ENCODE results near the gene VILL. TPM values are rescaled to one million over a fixed set of nuclear protein-coding genes. Genes with fewer than 3 reads are reported as not detected.

The VILL gene
- total RNA-seq, 1 experiment from 2014 or later, result 2.9 TPM

- Histone ChIP-seq H3K27me3 (replicated peaks; ENCODE audit: insufficient read depth, low read depth, low read length, poor library complexity) (no peaks in the 10 kb centered on the region), H3K27ac (ENCODE audit: low read depth, low read length, poor library complexity, severe bottlenecking) (no peak overlapping the region), H3K9me3 (ENCODE audit: low read depth, low read length, poor library complexity, severe bottlenecking) (no peaks in the 10 kb centered on the region), H3K4me1 (ENCODE audit: insufficient read depth, low read length, poor library complexity, severe bottlenecking) (peaks cover 38% of the 10 kb centered on the region), H3K4me3 (ENCODE audit: low read depth, low read length, poor library complexity, severe bottlenecking) (no peak overlapping the region), H3K36me3 (ENCODE audit: insufficient read depth, low read length, poor library complexity, severe bottlenecking) (no peaks in the 10 kb centered on the region)
- intact Hi-C loops (cut with micrococcal nuclease; ENCODE audit: unreplicated experiment), result no loop called here
- TF ChIP-seq CTCF (conservative IDR thresholded peaks at IDR 0.05; ENCODE audit: low read depth, low read length) (no peak), EZH2 (IDR thresholded peaks at IDR 0.05; ENCODE audit: borderline replicate concordance, low read depth, low read length, poor library complexity, severe bottlenecking) (no peak)
- BruUV-seq (replicated peaks), result no TSS peak
- no peak for DNase-seq (ENCODE audit: low spot score)
- ChIA-PET POLR2A (ENCODE audit: low non-redundant PET) (no interaction called here), CTCF (interaction anchor here (0.5 kb wide), 1 partner anchor 17 kb away, joined by 3 read pairs; no protein-coding TSS in a partner anchor)
Observed at GRCh38 chr3:37949866-37950265, 40.7 kb upstream of the VILL start.

- Histone ChIP-seq H3K4me3 (ENCODE audit: low read depth, low read length, poor library complexity, severe bottlenecking) (no peak overlapping the region), H3K4me1 (ENCODE audit: insufficient read depth, low read length, poor library complexity, severe bottlenecking) (peaks cover 40% of the 10 kb centered on the region), H3K27ac (ENCODE audit: low read depth, low read length, poor library complexity, severe bottlenecking) (no peak overlapping the region), H3K36me3 (ENCODE audit: insufficient read depth, low read length, poor library complexity, severe bottlenecking) (no peaks in the 10 kb centered on the region), H3K27me3 (replicated peaks; ENCODE audit: insufficient read depth, low read depth, low read length, poor library complexity) (no peaks in the 10 kb centered on the region), H3K9me3 (ENCODE audit: low read depth, low read length, poor library complexity, severe bottlenecking) (no peaks in the 10 kb centered on the region)
- POLR2A ChIA-PET (ENCODE audit: low non-redundant PET), result no interaction called here
- CTCF ChIA-PET, result no interaction called here
- no peak for TF ChIP-seq EZH2 (IDR thresholded peaks at IDR 0.05; ENCODE audit: borderline replicate concordance, low read depth, low read length, poor library complexity, severe bottlenecking)
- no peak for TF ChIP-seq CTCF (conservative IDR thresholded peaks at IDR 0.05; ENCODE audit: low read depth, low read length)
- BruUV-seq (replicated peaks), result no TSS peak
- intact Hi-C loops (cut with micrococcal nuclease; ENCODE audit: unreplicated experiment), result no loop called here
- DNase-seq (ENCODE audit: low spot score), result no peak
Observed at GRCh38 chr3:37952564-37952963, 38.0 kb upstream of the VILL start.

- Histone ChIP-seq H3K27me3 (replicated peaks; ENCODE audit: insufficient read depth, low read depth, low read length, poor library complexity) (no peaks in the 10 kb centered on the region), H3K27ac (ENCODE audit: low read depth, low read length, poor library complexity, severe bottlenecking) (peak overlapping the region; percentile 71), H3K4me3 (ENCODE audit: low read depth, low read length, poor library complexity, severe bottlenecking) (no peak overlapping the region), H3K36me3 (ENCODE audit: insufficient read depth, low read length, poor library complexity, severe bottlenecking) (no peaks in the 10 kb centered on the region), H3K9me3 (ENCODE audit: low read depth, low read length, poor library complexity, severe bottlenecking) (no peaks in the 10 kb centered on the region), H3K4me1 (ENCODE audit: insufficient read depth, low read length, poor library complexity, severe bottlenecking) (peaks cover 45% of the 10 kb centered on the region)
- no peak for TF ChIP-seq EZH2 (IDR thresholded peaks at IDR 0.05; ENCODE audit: borderline replicate concordance, low read depth, low read length, poor library complexity, severe bottlenecking)
- no peak for TF ChIP-seq CTCF (conservative IDR thresholded peaks at IDR 0.05; ENCODE audit: low read depth, low read length)
- intact Hi-C loops (cut with micrococcal nuclease; ENCODE audit: unreplicated experiment), result no loop called here
- no peak for DNase-seq (ENCODE audit: low spot score)
- CTCF ChIA-PET, result no interaction called here
- POLR2A ChIA-PET (ENCODE audit: low non-redundant PET), result no interaction called here
- BruUV-seq (replicated peaks), result no TSS peak
Observed at GRCh38 chr3:37953226-37953625, 37.4 kb upstream of the VILL start.
